Osteocyte (in vitro differentiated cells): ENCODE results near the gene WDR49. TPM values are rescaled to one million over a fixed set of nuclear protein-coding genes. Genes with fewer than 3 reads are reported as not detected.

ENCODE experiments used
- DNase-seq: peaks from one replicate; pipeline ENCODE4 v3.0.0; 2021; ENCODE audit warnings: mixed read lengths; ENCODE audit not compliant: unreplicated experiment; ENCODE audit errors: extremely low spot score
- H3K27ac Mint-ChIP-seq: one replicate; pipeline ENCODE4 v1.8.0; 2021; ENCODE audit warnings: mild to moderate bottlenecking, mixed read lengths; ENCODE audit not compliant: unreplicated experiment
- H3K27me3 Mint-ChIP-seq: one replicate; pipeline ENCODE4 v1.8.0; 2021; ENCODE audit warnings: mixed read lengths; ENCODE audit not compliant: unreplicated experiment
- H3K36me3 Mint-ChIP-seq: one replicate; pipeline ENCODE4 v1.8.0; 2021; ENCODE audit warnings: mixed read lengths; ENCODE audit not compliant: unreplicated experiment
- H3K4me1 Mint-ChIP-seq: one replicate; pipeline ENCODE4 v1.8.0; 2021; ENCODE audit warnings: mixed read lengths; ENCODE audit not compliant: unreplicated experiment
- H3K4me3 Mint-ChIP-seq: one replicate; pipeline ENCODE4 v1.8.0; 2021; ENCODE audit warnings: mild to moderate bottlenecking, moderate library complexity, mixed read lengths; ENCODE audit not compliant: unreplicated experiment
- H3K9me3 Mint-ChIP-seq: one replicate; pipeline ENCODE4 v1.8.0; 2021; ENCODE audit warnings: mixed read lengths; ENCODE audit not compliant: unreplicated experiment
- CTCF ChIP-seq: fragments of 200-600 bp; sonication (generic); IDR thresholded peaks from 2 replicates; pipeline ENCODE4 v1.5.0; 2021; ENCODE audit warnings: antibody characterized with exemption, mild to moderate bottlenecking, moderate library complexity
- total RNA-seq: library from RNA; stranded (reverse); gene quantifications from 2 replicates; pipeline ENCODE4 v1.2.1, GENCODE V29; 2021

Gene WDR49
- total RNA-seq, 1 donor from 2014 or later = not detected

- no peaks in the 10 kb centered on the region for H3K36me3 Mint-ChIP-seq
- peaks cover 6% of the 10 kb centered on the region for H3K27me3 Mint-ChIP-seq
- H3K4me3 Mint-ChIP-seq = no peak overlapping the region
- no peaks in the 10 kb centered on the region for H3K9me3 Mint-ChIP-seq
- no peak for DNase-seq
- no peaks in the 10 kb centered on the region for H3K4me1 Mint-ChIP-seq
- no peak for TF ChIP-seq CTCF
- no peak overlapping the region for H3K27ac Mint-ChIP-seq
Observed at GRCh38 chr3:167609156-167609555, 44.6 kb downstream of the WDR49 start.

DNA sequence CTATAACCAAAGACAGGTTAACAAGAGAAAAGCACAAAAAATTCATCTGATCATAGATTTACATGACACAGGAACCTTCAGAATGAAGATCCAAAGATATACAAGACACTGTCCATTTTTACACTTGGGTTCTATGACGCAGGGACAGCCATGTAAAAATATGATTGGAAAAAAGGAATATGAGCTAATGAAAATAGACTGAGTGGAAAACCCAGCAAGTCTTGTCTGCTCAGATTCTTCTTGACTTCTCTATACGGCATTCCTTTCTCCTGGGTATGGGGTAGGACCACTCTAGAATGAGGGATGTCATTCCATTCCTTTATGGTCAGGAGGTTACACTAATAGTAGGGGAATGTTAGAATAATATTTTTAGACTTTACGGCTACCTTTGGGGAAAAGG is 46.9 kb downstream of the WDR49 start:
- Mint-ChIP-seq H3K4me1 (no peaks in the 10 kb centered on the region), H3K4me3 (no peak overlapping the region), H3K9me3 (no peaks in the 10 kb centered on the region), H3K27ac (no peak overlapping the region), H3K36me3 (no peaks in the 10 kb centered on the region), H3K27me3 (peaks cover 3% of the 10 kb centered on the region)
- no peak for DNase-seq
- no peak for TF ChIP-seq CTCF

DNA sequence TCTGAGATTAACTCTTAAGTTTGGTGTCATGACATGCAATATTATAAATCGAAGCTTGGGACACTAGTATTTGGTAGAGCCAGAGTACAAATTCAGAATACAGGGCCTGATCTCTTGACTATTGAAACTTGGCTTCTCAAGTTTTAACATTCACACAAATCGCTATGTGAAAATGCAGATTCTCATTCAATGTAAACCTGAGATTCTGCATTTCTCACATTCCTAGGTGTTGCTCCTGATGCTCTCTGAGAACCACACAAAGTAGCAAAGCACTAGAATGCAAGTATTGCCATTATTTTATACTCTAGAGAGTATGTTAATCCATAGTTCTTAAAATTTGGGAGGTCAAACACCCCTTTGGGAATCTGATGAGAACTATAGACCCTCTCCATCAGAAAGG is 47.9 kb downstream of the WDR49 start:
- Mint-ChIP-seq H3K4me3 (no peak overlapping the region), H3K27ac (no peak overlapping the region), H3K4me1 (no peaks in the 10 kb centered on the region), H3K27me3 (peaks cover 3% of the 10 kb centered on the region), H3K9me3 (no peaks in the 10 kb centered on the region), H3K36me3 (no peaks in the 10 kb centered on the region)
- DNase-seq = no peak
- TF ChIP-seq CTCF = no peak

GRCh38 chr3:167602041-167602440 is 51.7 kb downstream of the WDR49 start:
- no peaks in the 10 kb centered on the region for H3K36me3 Mint-ChIP-seq
- H3K4me3 Mint-ChIP-seq = no peak overlapping the region
- no peaks in the 10 kb centered on the region for H3K4me1 Mint-ChIP-seq
- H3K27me3 Mint-ChIP-seq = no peaks in the 10 kb centered on the region
- H3K27ac Mint-ChIP-seq = no peak overlapping the region
- H3K9me3 Mint-ChIP-seq = no peaks in the 10 kb centered on the region
- no peak for DNase-seq
- no peak for TF ChIP-seq CTCF

DNA sequence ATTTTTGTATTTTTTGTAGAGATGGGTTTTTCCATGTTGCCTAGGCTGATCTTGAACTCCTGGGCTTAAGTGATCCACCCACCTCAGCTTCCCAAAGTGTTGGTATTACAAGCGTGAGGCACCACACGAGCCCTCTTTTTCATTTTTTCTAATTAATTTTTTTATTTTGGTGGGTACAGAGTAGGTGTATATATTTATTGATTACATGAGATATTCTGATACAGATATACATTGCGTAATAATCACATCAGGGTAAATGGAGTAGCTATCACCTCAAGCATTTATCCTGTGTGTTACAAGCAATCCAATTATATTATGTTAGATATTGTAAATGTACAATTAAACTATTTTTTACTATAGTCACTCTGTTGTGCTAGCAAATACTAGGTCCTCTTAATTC is 66.1 kb downstream of the WDR49 start:
- H3K4me3 Mint-ChIP-seq = no peak overlapping the region
- H3K4me1 Mint-ChIP-seq = no peaks in the 10 kb centered on the region
- TF ChIP-seq CTCF = no peak
- H3K27ac Mint-ChIP-seq = no peak overlapping the region
- no peak for DNase-seq
- H3K36me3 Mint-ChIP-seq = no peaks in the 10 kb centered on the region
- no peaks in the 10 kb centered on the region for H3K9me3 Mint-ChIP-seq
- H3K27me3 Mint-ChIP-seq = no peaks in the 10 kb centered on the region
